ENCODE data around the gene FXYD1.

DNA sequence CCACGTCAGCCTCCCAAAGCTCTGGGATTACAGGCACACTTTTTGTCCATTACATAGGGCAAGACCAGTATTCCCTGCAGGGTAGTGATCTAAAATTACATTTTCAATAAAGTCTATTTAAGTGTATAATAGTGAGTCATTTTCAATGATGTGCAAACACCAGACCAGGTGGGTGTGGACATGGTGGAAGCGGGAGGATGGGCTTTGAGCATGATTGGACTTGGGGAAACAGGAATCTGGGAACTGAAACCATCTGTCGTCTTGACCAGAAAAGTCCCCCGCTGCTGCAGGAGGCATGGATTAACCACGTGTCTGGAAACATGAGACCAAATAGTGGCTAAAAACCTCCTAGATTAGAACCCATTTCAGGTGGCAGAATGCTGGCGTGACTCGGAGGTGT lies 18.1 kb upstream of the FXYD1 start:
- TF ChIP-seq, protein P1, sequence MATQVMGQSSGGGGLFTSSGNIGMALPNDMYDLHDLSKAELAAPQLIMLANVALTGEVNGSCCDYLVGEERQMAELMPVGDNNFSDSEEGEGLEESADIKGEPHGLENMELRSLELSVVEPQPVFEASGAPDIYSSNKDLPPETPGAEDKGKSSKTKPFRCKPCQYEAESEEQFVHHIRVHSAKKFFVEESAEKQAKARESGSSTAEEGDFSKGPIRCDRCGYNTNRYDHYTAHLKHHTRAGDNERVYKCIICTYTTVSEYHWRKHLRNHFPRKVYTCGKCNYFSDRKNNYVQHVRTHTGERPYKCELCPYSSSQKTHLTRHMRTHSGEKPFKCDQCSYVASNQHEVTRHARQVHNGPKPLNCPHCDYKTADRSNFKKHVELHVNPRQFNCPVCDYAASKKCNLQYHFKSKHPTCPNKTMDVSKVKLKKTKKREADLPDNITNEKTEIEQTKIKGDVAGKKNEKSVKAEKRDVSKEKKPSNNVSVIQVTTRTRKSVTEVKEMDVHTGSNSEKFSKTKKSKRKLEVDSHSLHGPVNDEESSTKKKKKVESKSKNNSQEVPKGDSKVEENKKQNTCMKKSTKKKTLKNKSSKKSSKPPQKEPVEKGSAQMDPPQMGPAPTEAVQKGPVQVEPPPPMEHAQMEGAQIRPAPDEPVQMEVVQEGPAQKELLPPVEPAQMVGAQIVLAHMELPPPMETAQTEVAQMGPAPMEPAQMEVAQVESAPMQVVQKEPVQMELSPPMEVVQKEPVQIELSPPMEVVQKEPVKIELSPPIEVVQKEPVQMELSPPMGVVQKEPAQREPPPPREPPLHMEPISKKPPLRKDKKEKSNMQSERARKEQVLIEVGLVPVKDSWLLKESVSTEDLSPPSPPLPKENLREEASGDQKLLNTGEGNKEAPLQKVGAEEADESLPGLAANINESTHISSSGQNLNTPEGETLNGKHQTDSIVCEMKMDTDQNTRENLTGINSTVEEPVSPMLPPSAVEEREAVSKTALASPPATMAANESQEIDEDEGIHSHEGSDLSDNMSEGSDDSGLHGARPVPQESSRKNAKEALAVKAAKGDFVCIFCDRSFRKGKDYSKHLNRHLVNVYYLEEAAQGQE (IDR thresholded peaks at IDR 0.05; ENCODE audit: insufficient read depth in 1 of 2, low read depth in 2 of 2, low read length in 1 of 2): no peak
- TF ChIP-seq CTCF (IDR thresholded peaks at IDR 0.05): no peak
- no peak for TF ChIP-seq POLR2AphosphoS5 (IDR thresholded peaks at IDR 0.05; ENCODE audit: low read depth, low read length)
- no peak for TF ChIP-seq TCF7L2 (IDR thresholded peaks at IDR 0.05; ENCODE audit: low read depth, low read length)
- TF ChIP-seq SIN3A (IDR thresholded peaks at IDR 0.05; ENCODE audit: borderline replicate concordance, insufficient read depth, low read depth, low read length): no peak

Measured in Panc1 (cell line).